SK-N-SH treated with all-trans-retinoic acid at 6 μM for 48 hours (cell line): ENCODE results near the gene GPATCH2L.

Experiments
- ATAC-seq: fragments of 200-7000 bp; cut with Tn5 transposase; 3 replicates; pipeline ENCODE4 v1.9.1; 2020; ENCODE audit warnings: mild to moderate bottlenecking, moderate library complexity
- ARNTL ChIP-seq: fragments of 450-650 bp; formaldehyde crosslinking; IDR thresholded peaks from 2 replicates; pipeline ENCODE4 v1.5.0; 2020; ENCODE audit warnings: low read depth, mild to moderate bottlenecking, moderate library complexity, borderline replicate concordance
- BACH2 ChIP-seq: fragments of 250-450 bp; sonication (Bioruptor Pico); IDR thresholded peaks from 2 replicates; pipeline ENCODE4 v1.9.0; 2021; ENCODE audit warnings: mild to moderate bottlenecking, borderline replicate concordance
- CREB5 ChIP-seq: fragments of 250-450 bp; sonication (Bioruptor Pico); IDR thresholded peaks from 2 replicates; pipeline ENCODE4 v1.5.1; 2020; ENCODE audit warnings: low read depth, mild to moderate bottlenecking, moderate library complexity
- CSDC2 ChIP-seq: fragments of 250-450 bp; sonication (Bioruptor Pico); IDR thresholded peaks from 2 replicates; pipeline ENCODE4 v1.5.0; 2020; ENCODE audit warnings: mild to moderate bottlenecking, moderate library complexity
- CSRNP3 ChIP-seq: fragments of 250-450 bp; sonication (Bioruptor Pico); IDR thresholded peaks from 2 replicates; pipeline ENCODE4 v1.5.1; 2021; ENCODE audit warnings: mild to moderate bottlenecking, moderate library complexity
- ESRRG ChIP-seq: fragments of 250-450 bp; sonication (Bioruptor Pico); IDR thresholded peaks from 2 replicates; pipeline ENCODE4 v1.6.1; 2021; ENCODE audit warnings: mild to moderate bottlenecking
- GLIS3 ChIP-seq: fragments of 250-450 bp; sonication (Bioruptor Pico); IDR thresholded peaks from 2 replicates; pipeline ENCODE4 v1.5.0; 2020; ENCODE audit warnings: mild to moderate bottlenecking, moderate library complexity
- ISL1 ChIP-seq: fragments of 250-450 bp; sonication (Bioruptor Pico); IDR thresholded peaks from 2 replicates; pipeline ENCODE4 v2.1.2; 2022; ENCODE audit warnings: mild to moderate bottlenecking, moderate library complexity
- OSR1 ChIP-seq: fragments of 250-450 bp; sonication (Bioruptor Pico); IDR thresholded peaks from 2 replicates; pipeline ENCODE4 v1.8.0; 2022; ENCODE audit warnings: moderate library complexity, mild to moderate bottlenecking, inconsistent platforms
- PATZ1 ChIP-seq: fragments of 250-450 bp; sonication (Bioruptor Pico); IDR thresholded peaks from 2 replicates; pipeline ENCODE4 v1.8.0; 2020; ENCODE audit warnings: mild to moderate bottlenecking, moderate library complexity, borderline replicate concordance
- POU6F1 ChIP-seq: fragments of 250-450 bp; sonication (Bioruptor Pico); IDR thresholded peaks from 2 replicates; pipeline ENCODE4 v1.8.0; 2021; ENCODE audit warnings: low read depth, mild to moderate bottlenecking, moderate library complexity, borderline replicate concordance
- PPARA ChIP-seq: fragments of 250-450 bp; sonication (Bioruptor Pico); IDR thresholded peaks from 2 replicates; pipeline ENCODE4 v1.5.0; 2020; ENCODE audit warnings: mild to moderate bottlenecking, borderline replicate concordance
- RARB ChIP-seq: fragments of 250-450 bp; sonication (Bioruptor Pico); IDR thresholded peaks from 2 replicates; pipeline ENCODE4 v1.8.0; 2021; ENCODE audit warnings: mild to moderate bottlenecking, moderate library complexity
- SNAI2 ChIP-seq: fragments of 250-450 bp; sonication (Bioruptor Pico); IDR thresholded peaks from 2 replicates; pipeline ENCODE4 v1.5.0; 2020; ENCODE audit warnings: mild to moderate bottlenecking, moderate library complexity
- TCF4 ChIP-seq: fragments of 250-450 bp; sonication (Bioruptor Pico); IDR thresholded peaks from 2 replicates; pipeline ENCODE4 v1.8.0; 2021; ENCODE audit warnings: mild to moderate bottlenecking, moderate library complexity, borderline replicate concordance
- TOX ChIP-seq: fragments of 250-450 bp; sonication (Bioruptor Pico); IDR thresholded peaks from 2 replicates; pipeline ENCODE4 v1.8.0; 2021; ENCODE audit warnings: mild to moderate bottlenecking, moderate library complexity, borderline replicate concordance
- TSHZ2 ChIP-seq: fragments of 250-450 bp; sonication (Bioruptor Pico); IDR thresholded peaks from 2 replicates; pipeline ENCODE4 v1.5.0; 2020; ENCODE audit warnings: mild to moderate bottlenecking, moderate library complexity
- ZC3H10 ChIP-seq: fragments of 250-450 bp; sonication (Bioruptor Pico); IDR thresholded peaks from 2 replicates; pipeline ENCODE4 v1.5.1; 2021; ENCODE audit warnings: mild to moderate bottlenecking, moderate library complexity
- ZFP30 ChIP-seq: fragments of 450-650 bp; formaldehyde crosslinking; IDR thresholded peaks from 2 replicates; pipeline ENCODE4 v1.5.0; 2022; ENCODE audit warnings: mild to moderate bottlenecking, moderate library complexity
- ZNF565 ChIP-seq: fragments of 450-650 bp; formaldehyde crosslinking; conservative IDR thresholded peaks from 2 replicates; pipeline ENCODE4 v1.5.0; 2020; ENCODE audit warnings: low read depth, mild to moderate bottlenecking, moderate library complexity
- ZNF70 ChIP-seq: fragments of 450-650 bp; formaldehyde crosslinking; IDR thresholded peaks from 2 replicates; pipeline ENCODE4 v1.5.0; 2020; ENCODE audit warnings: mild to moderate bottlenecking, moderate library complexity
- ZNF8 ChIP-seq: fragments of 450-650 bp; formaldehyde crosslinking; IDR thresholded peaks from 2 replicates; pipeline ENCODE4 v1.5.0; 2020; ENCODE audit warnings: mild to moderate bottlenecking, moderate library complexity

The GPATCH2L gene

GRCh38 chr14:76175942-76176341 lies 24.2 kb downstream of the GPATCH2L start:
- ATAC-seq: no peak
- TF ChIP-seq ESRRG (no peak), SNAI2 (no peak), PPARA (CRISPR knock-in tag) (no peak), GLIS3 (CRISPR knock-in tag) (no peak), CREB5 (CRISPR knock-in tag) (no peak), PATZ1 (CRISPR knock-in tag) (no peak), ZNF70 (CRISPR knock-in tag) (no peak), POU6F1 (CRISPR knock-in tag) (no peak), ZNF8 (no peak), BACH2 (CRISPR knock-in tag) (no peak), ZFP30 (CRISPR knock-in tag) (no peak), TOX (CRISPR knock-in tag) (no peak), ZNF565 (CRISPR knock-in tag) (no peak), CSDC2 (no peak)
- TF ChIP-seq, all 23 proteins: peak for 0

GRCh38 chr14:76181546-76181945 lies 29.8 kb downstream of the GPATCH2L start:
- no peak for ATAC-seq
- TF ChIP-seq TSHZ2 (CRISPR knock-in tag) (no peak), OSR1 (CRISPR knock-in tag) (no peak), BACH2 (CRISPR knock-in tag) (no peak), CSRNP3 (CRISPR knock-in tag) (no peak), ESRRG (no peak), CSDC2 (no peak), GLIS3 (CRISPR knock-in tag) (no peak), ZC3H10 (no peak), ZNF8 (no peak), ZFP30 (CRISPR knock-in tag) (no peak), ARNTL (CRISPR knock-in tag) (no peak), SNAI2 (no peak), RARB (CRISPR knock-in tag) (no peak), TCF4 (no peak), POU6F1 (CRISPR knock-in tag) (no peak), ZNF70 (CRISPR knock-in tag) (no peak), PPARA (CRISPR knock-in tag) (no peak), ISL1 (CRISPR knock-in tag) (no peak), ZNF565 (CRISPR knock-in tag) (no peak)
